GM12801 (cell line): ENCODE data around the gene SBSN.

Experiments used
- CTCF ChIP-seq: IDR thresholded peaks from one replicate; pipeline ENCODE4 v1.5.1; 2011; ENCODE audit warnings: control low read depth; ENCODE audit not compliant: insufficient read length; ENCODE audit errors: extremely low read depth

Gene SBSN

DNA sequence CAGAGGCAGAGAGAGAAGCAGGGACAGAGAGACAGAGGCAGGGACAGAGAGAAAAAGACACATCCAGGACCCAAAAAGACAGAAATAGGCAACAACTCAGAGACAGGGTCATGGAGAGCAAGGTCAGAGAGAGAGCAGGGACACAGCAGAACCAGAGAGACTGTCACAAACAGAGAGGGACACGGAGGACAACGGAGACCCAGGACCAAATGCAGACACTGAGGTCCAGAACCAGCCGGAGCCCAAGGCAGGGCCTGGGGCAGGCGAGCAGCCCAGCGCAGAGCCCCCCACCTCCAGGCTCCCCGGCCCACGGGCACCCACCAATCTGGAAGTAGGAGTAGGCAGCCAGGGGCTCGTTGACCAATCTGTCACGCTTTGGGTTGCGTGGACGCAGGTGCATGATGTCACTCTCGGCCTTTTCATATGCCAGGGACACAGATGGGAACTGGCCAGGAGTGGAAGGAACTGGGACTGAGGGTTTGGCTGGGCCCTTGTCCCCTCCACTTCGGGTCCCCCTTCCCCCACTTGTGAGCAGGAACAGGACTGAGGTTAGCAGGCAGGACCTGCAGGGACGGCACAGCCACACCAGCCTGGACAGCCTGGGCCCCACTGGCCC lies 25.4 kb upstream of the SBSN start:
- TF ChIP-seq CTCF, result no peak

GRCh38 chr19:35552534-35553384 lies 24.6 kb upstream of the SBSN start:
- no peak for TF ChIP-seq CTCF

DNA sequence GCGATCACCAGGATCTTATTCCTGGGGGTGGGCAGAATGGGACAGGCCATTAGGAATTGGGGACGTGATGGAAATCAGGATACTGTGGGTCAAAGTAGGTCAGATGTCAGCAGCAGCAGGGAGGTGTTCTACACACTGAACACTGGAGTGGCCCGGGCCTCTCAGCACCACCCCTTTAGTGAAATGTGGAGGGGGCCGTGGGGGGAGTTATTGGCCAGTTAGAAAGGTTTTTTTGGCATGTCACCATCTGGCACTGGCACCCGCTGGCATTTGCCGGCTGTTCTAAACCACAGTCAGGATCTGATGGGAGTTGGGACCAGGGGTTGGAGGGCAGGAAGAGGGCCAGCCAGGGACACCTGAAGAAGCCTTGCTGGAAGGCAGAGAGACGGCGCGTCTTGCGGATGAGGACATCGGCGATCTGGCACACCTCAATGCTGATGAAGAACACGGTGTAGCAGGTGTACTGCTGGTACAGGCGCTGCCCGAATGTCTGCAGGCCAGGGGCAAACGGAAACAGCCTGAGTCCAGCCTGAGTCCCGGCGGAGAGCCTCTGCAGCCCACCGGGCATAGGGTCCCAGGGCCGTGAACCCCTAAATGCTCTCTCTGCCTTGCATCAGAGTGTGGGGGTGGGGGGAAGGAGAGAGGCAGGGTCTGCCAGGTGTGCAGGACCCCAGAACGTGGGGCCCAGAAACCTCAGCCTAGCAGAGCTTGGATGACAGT lies 23.1 kb upstream of the SBSN start:
- no peak for TF ChIP-seq CTCF

- TF ChIP-seq CTCF, result no peak
These were observed 21.9 kb upstream of the SBSN start for GRCh38 chr19:35549879-35550523.

- no peak for TF ChIP-seq CTCF
These were observed 21.2 kb upstream of the SBSN start for GRCh38 chr19:35549174-35549788.

DNA sequence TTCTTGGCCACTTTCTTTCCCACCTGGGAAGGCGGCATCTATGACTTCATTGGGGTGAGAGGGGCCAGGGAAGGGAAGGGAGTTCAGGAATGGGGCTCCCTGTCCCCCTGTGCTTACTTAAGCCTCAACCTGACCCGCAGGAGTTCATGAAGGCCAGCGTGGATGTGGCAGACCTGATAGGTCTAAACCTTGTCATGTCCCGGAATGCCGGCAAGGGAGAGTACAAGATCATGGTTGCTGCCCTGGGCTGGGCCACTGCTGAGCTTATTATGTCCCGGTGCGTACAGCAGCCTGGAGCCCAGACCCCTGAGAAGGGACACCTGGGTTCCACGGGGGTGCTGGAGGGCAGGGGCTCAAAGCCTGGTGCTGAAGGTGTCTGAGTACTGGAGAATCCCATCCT lies 18.4 kb upstream of the SBSN start:
- no peak for TF ChIP-seq CTCF
